Neural cell (in vitro differentiated cells): Measurements from ENCODE around the gene CNPPD1. TPM values are rescaled to one million over a fixed set of nuclear protein-coding genes. Genes with fewer than 3 reads are reported as not detected.

ENCODE experiments used
- H2AFZ ChIP-seq: fragments of 200-600, 300-800 bp; sonication (generic), shearing (Covaris generic); 2 replicates; pipeline ENCODE4 v1.6.0; 2014; ENCODE audit warnings: low read depth, mild to moderate bottlenecking, antibody characterized with exemption, low read length, moderate library complexity
- H3F3A ChIP-seq: fragments of 200-600 bp; shearing (Covaris generic); 2 replicates; pipeline ENCODE4 v1.6.1; 2016; ENCODE audit warnings: mild to moderate bottlenecking, moderate library complexity, mixed read lengths, antibody characterized with exemption, low read length; ENCODE audit not compliant: insufficient read depth, poor library complexity, severe bottlenecking
- H3K27ac ChIP-seq: fragments of 200-600, 300-800 bp; sonication (generic), shearing (Covaris generic); 2 replicates; pipeline ENCODE4 v1.5.1; 2014; ENCODE audit warnings: mild to moderate bottlenecking, low read length, moderate library complexity
- H3K27me3 ChIP-seq: fragments of 300-800, 200-600 bp; sonication (generic), shearing (Covaris generic); 2 replicates; pipeline ENCODE4 v1.6.0; 2014; ENCODE audit warnings: mild to moderate bottlenecking, low read depth, low read length, moderate library complexity; ENCODE audit not compliant: insufficient read depth
- H3K36me3 ChIP-seq: fragments of 300-800, 200-600 bp; sonication (generic), shearing (Covaris generic); 2 replicates; pipeline ENCODE4 v1.5.1; 2014; ENCODE audit warnings: mild to moderate bottlenecking, antibody characterized with exemption, low read length, moderate library complexity; ENCODE audit not compliant: insufficient read depth
- H3K4me2 ChIP-seq: fragments of 300-800, 200-600 bp; sonication (generic), shearing (Covaris generic); 2 replicates; pipeline ENCODE4 v1.6.0; 2014; ENCODE audit warnings: mild to moderate bottlenecking, low read length
- H3K4me3 ChIP-seq: fragments of 300-800, 200-600 bp; sonication (generic), shearing (Covaris generic); 2 replicates; pipeline ENCODE4 v1.5.1; 2014; ENCODE audit warnings: mild to moderate bottlenecking, low read length, moderate library complexity
- H3K79me2 ChIP-seq: fragments of 200-600 bp; shearing (Covaris generic); replicated peaks from 2 replicates; pipeline ENCODE4 v1.6.0; 2014; ENCODE audit warnings: mild to moderate bottlenecking, low read length, moderate library complexity; ENCODE audit not compliant: insufficient read depth
- H3K9ac ChIP-seq: fragments of 300-800, 200-600 bp; sonication (generic), shearing (Covaris generic); 2 replicates; pipeline ENCODE4 v1.6.1; 2016; ENCODE audit warnings: mild to moderate bottlenecking, low read length, mixed read lengths
- H3K9me2 ChIP-seq: fragments of 200-600 bp; shearing (Covaris generic); 2 replicates; pipeline ENCODE4 v1.6.1; 2016; ENCODE audit warnings: mild to moderate bottlenecking, low read length, mixed read lengths; ENCODE audit not compliant: insufficient read depth
- H3K9me3 ChIP-seq: fragments of 200-600, 300-800 bp; sonication (generic), shearing (Covaris generic); 2 replicates; pipeline ENCODE4 v1.6.1; 2016; ENCODE audit warnings: mild to moderate bottlenecking, mixed run types, low read length, moderate library complexity, mixed read lengths
- H4K20me1 ChIP-seq: fragments of 200-600 bp; shearing (Covaris generic); 2 replicates; pipeline ENCODE4 v1.6.1; 2016; ENCODE audit warnings: mild to moderate bottlenecking, mixed run types; ENCODE audit not compliant: insufficient read depth
- EP300 ChIP-seq: fragments of 450-650 bp; conservative IDR thresholded peaks from 2 replicates; pipeline ENCODE4 v1.6.1; 2014; ENCODE audit warnings: antibody characterized with exemption, mild to moderate bottlenecking, moderate library complexity; ENCODE audit not compliant: poor library complexity, severe bottlenecking
- EZH2 ChIP-seq: fragments of 200-600, 300-800 bp; shearing (Covaris generic), sonication (generic); IDR thresholded peaks from 2 replicates; pipeline ENCODE4 v1.6.1; 2014; ENCODE audit warnings: antibody characterized with exemption, low read length, borderline replicate concordance, mild to moderate bottlenecking; ENCODE audit not compliant: insufficient read depth, poor library complexity, severe bottlenecking
- MXI1 ChIP-seq: fragments of 450-650 bp; conservative IDR thresholded peaks from 2 replicates; pipeline ENCODE4 v1.6.1; 2014; ENCODE audit warnings: antibody characterized with exemption, mild to moderate bottlenecking; ENCODE audit not compliant: poor library complexity, severe bottlenecking
- POLR2AphosphoS5 ChIP-seq: IDR thresholded peaks from 2 replicates; pipeline ENCODE4 v1.6.1; 2012
- RAD21 ChIP-seq: fragments of 450-650 bp; conservative IDR thresholded peaks from 2 replicates; pipeline ENCODE4 v1.6.1; 2014; ENCODE audit warnings: antibody characterized with exemption, mild to moderate bottlenecking, moderate library complexity
- SMC3 ChIP-seq: fragments of 450-650 bp; conservative IDR thresholded peaks from 2 replicates; pipeline ENCODE4 v1.6.1; 2014; ENCODE audit warnings: antibody characterized with exemption, mild to moderate bottlenecking, moderate library complexity; ENCODE audit not compliant: poor library complexity
- TAF1 ChIP-seq: IDR thresholded peaks from 2 replicates; pipeline ENCODE4 v1.6.1; 2012; ENCODE audit warnings: low read depth
- polyA plus RNA-seq: library from polyadenylated mRNA; depleted of rRNA; stranded (reverse); fragments of >200 nt; gene quantifications from 2 replicates; pipeline ENCODE4 v1.2.3, GENCODE V29; 2014
- TF ChIP-seq, protein P1 (sequence below): IDR thresholded peaks from 2 replicates; pipeline ENCODE4 v1.6.1; 2012; ENCODE audit warnings: borderline replicate concordance
- TF ChIP-seq, protein P2 (sequence below): fragments of 450-650 bp; IDR thresholded peaks from 2 replicates; pipeline ENCODE4 v1.5.1; 2014; ENCODE audit warnings: antibody characterized with exemption, mild to moderate bottlenecking, moderate library complexity; ENCODE audit not compliant: poor library complexity, severe bottlenecking

The CNPPD1 gene
- polyA plus RNA-seq, 1 donor from 2014 or later: 89.1 TPM

DNA sequence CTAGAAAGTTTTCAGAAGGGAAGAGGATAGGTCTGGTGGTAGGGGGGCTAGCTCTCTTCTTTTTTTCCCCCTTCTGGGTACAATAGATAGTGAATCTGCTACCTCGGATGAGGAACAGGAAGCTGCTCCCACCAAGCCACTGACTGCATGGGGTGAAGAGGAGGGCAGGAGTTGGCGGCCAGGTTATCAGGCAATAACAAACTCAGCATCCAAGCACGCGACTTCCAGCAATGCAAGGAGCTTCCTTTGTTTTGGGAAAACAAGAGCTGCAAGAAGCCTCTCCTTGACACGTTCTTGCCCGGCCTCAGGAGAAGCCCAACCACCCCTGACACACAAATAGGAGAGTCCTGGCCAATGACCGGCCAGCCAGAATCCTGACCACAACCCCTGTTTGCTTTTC, 48.3 kb downstream of the CNPPD1 start:
- Histone ChIP-seq H3F3A (no peaks in the 10 kb centered on the region), H4K20me1 (no peaks in the 10 kb centered on the region), H3K36me3 (no peaks in the 10 kb centered on the region), H3K9ac (no peak overlapping the region), H2AFZ (no peak overlapping the region), H3K9me2 (no peaks in the 10 kb centered on the region), H3K4me3 (no peak overlapping the region), H3K9me3 (no peaks in the 10 kb centered on the region), H3K79me2 (no peaks in the 10 kb centered on the region), H3K4me2 (no peak overlapping the region), H3K27ac (no peak overlapping the region), H3K27me3 (no peaks in the 10 kb centered on the region)
- TF ChIP-seq POLR2AphosphoS5 (no peak), EP300 (no peak), SMC3 (no peak), TAF1 (no peak), EZH2 (no peak), MXI1 (no peak), RAD21 (no peak)
- TF ChIP-seq, protein P1, sequence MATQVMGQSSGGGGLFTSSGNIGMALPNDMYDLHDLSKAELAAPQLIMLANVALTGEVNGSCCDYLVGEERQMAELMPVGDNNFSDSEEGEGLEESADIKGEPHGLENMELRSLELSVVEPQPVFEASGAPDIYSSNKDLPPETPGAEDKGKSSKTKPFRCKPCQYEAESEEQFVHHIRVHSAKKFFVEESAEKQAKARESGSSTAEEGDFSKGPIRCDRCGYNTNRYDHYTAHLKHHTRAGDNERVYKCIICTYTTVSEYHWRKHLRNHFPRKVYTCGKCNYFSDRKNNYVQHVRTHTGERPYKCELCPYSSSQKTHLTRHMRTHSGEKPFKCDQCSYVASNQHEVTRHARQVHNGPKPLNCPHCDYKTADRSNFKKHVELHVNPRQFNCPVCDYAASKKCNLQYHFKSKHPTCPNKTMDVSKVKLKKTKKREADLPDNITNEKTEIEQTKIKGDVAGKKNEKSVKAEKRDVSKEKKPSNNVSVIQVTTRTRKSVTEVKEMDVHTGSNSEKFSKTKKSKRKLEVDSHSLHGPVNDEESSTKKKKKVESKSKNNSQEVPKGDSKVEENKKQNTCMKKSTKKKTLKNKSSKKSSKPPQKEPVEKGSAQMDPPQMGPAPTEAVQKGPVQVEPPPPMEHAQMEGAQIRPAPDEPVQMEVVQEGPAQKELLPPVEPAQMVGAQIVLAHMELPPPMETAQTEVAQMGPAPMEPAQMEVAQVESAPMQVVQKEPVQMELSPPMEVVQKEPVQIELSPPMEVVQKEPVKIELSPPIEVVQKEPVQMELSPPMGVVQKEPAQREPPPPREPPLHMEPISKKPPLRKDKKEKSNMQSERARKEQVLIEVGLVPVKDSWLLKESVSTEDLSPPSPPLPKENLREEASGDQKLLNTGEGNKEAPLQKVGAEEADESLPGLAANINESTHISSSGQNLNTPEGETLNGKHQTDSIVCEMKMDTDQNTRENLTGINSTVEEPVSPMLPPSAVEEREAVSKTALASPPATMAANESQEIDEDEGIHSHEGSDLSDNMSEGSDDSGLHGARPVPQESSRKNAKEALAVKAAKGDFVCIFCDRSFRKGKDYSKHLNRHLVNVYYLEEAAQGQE: no peak
- TF ChIP-seq, protein P2, sequence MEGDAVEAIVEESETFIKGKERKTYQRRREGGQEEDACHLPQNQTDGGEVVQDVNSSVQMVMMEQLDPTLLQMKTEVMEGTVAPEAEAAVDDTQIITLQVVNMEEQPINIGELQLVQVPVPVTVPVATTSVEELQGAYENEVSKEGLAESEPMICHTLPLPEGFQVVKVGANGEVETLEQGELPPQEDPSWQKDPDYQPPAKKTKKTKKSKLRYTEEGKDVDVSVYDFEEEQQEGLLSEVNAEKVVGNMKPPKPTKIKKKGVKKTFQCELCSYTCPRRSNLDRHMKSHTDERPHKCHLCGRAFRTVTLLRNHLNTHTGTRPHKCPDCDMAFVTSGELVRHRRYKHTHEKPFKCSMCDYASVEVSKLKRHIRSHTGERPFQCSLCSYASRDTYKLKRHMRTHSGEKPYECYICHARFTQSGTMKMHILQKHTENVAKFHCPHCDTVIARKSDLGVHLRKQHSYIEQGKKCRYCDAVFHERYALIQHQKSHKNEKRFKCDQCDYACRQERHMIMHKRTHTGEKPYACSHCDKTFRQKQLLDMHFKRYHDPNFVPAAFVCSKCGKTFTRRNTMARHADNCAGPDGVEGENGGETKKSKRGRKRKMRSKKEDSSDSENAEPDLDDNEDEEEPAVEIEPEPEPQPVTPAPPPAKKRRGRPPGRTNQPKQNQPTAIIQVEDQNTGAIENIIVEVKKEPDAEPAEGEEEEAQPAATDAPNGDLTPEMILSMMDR: no peak

- no peak overlapping the region for H3K4me2 ChIP-seq
- H3F3A ChIP-seq: no peaks in the 10 kb centered on the region
- no peaks in the 10 kb centered on the region for H3K36me3 ChIP-seq
- H3K4me3 ChIP-seq: no peak overlapping the region
- TF ChIP-seq, protein P1: no peak
- no peak for TF ChIP-seq SMC3
- TF ChIP-seq EZH2: no peak
- TF ChIP-seq, protein P2: no peak
- TF ChIP-seq POLR2AphosphoS5: no peak
- no peak for TF ChIP-seq RAD21
- no peak for TF ChIP-seq EP300
- TF ChIP-seq TAF1: no peak
- no peak for TF ChIP-seq MXI1
- H2AFZ ChIP-seq: no peak overlapping the region
- H3K9ac ChIP-seq: no peak overlapping the region
- H3K79me2 ChIP-seq: no peaks in the 10 kb centered on the region
- no peaks in the 10 kb centered on the region for H4K20me1 ChIP-seq
- no peak overlapping the region for H3K27ac ChIP-seq
- no peaks in the 10 kb centered on the region for H3K27me3 ChIP-seq
- no peaks in the 10 kb centered on the region for H3K9me3 ChIP-seq
- no peaks in the 10 kb centered on the region for H3K9me2 ChIP-seq
Observed at GRCh38 chr2:219127037-219127635, 49.6 kb downstream of the CNPPD1 start.
